Neural cell (in vitro differentiated cells): Measurements from ENCODE around the gene DTNBP1.

Source experiments
- EZH2 ChIP-seq: fragments of 200-600, 300-800 bp; shearing (Covaris generic), sonication (generic); IDR thresholded peaks from 2 replicates; pipeline ENCODE4 v1.6.1; 2014; ENCODE audit warnings: antibody characterized with exemption, low read length, borderline replicate concordance, mild to moderate bottlenecking; ENCODE audit not compliant: insufficient read depth, poor library complexity, severe bottlenecking
- MXI1 ChIP-seq: fragments of 450-650 bp; conservative IDR thresholded peaks from 2 replicates; pipeline ENCODE4 v1.6.1; 2014; ENCODE audit warnings: antibody characterized with exemption, mild to moderate bottlenecking; ENCODE audit not compliant: poor library complexity, severe bottlenecking
- POLR2AphosphoS5 ChIP-seq: IDR thresholded peaks from 2 replicates; pipeline ENCODE4 v1.6.1; 2012
- RAD21 ChIP-seq: fragments of 450-650 bp; conservative IDR thresholded peaks from 2 replicates; pipeline ENCODE4 v1.6.1; 2014; ENCODE audit warnings: antibody characterized with exemption, mild to moderate bottlenecking, moderate library complexity
- TAF1 ChIP-seq: IDR thresholded peaks from 2 replicates; pipeline ENCODE4 v1.6.1; 2012; ENCODE audit warnings: low read depth
- TF ChIP-seq, protein P1 (sequence below): fragments of 450-650 bp; IDR thresholded peaks from 2 replicates; pipeline ENCODE4 v1.5.1; 2014; ENCODE audit warnings: antibody characterized with exemption, mild to moderate bottlenecking, moderate library complexity; ENCODE audit not compliant: poor library complexity, severe bottlenecking

DNA sequence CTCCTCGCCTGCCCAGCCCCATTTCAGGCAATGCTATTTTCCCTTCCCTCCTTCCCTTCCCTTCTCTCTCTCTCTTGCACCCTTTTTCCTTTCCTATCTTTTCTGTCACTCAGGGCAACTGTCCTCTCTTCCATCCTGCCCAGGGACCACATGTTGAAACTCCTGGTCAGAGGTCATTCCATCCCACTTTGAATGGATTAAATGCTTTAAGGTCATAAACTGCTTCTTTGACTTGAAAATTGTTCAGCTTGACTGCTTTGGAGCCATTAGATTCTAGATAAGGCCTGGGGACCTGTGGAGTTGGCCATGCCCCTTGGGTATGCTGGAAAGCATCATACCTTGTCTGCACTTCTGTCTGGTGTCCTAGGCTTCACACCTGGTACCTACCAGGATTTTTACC lies 106.1 kb downstream of the DTNBP1 start:
- TF ChIP-seq, protein P1, sequence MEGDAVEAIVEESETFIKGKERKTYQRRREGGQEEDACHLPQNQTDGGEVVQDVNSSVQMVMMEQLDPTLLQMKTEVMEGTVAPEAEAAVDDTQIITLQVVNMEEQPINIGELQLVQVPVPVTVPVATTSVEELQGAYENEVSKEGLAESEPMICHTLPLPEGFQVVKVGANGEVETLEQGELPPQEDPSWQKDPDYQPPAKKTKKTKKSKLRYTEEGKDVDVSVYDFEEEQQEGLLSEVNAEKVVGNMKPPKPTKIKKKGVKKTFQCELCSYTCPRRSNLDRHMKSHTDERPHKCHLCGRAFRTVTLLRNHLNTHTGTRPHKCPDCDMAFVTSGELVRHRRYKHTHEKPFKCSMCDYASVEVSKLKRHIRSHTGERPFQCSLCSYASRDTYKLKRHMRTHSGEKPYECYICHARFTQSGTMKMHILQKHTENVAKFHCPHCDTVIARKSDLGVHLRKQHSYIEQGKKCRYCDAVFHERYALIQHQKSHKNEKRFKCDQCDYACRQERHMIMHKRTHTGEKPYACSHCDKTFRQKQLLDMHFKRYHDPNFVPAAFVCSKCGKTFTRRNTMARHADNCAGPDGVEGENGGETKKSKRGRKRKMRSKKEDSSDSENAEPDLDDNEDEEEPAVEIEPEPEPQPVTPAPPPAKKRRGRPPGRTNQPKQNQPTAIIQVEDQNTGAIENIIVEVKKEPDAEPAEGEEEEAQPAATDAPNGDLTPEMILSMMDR = no peak
- TF ChIP-seq POLR2AphosphoS5 (no peak), EZH2 (no peak), RAD21 (no peak), TAF1 (no peak), MXI1 (no peak)
